Inferior parietal cortex (tissue), 1 donor: ENCODE data around the gene VPS39.

Source experiments
- DNase-seq: peaks from one replicate; pipeline ENCODE4 v3.0.0-alpha.2; 2016; ENCODE audit errors: extremely low spot score

Gene VPS39

GRCh38 chr15:42131826-42132806 is 76.0 kb downstream of the VPS39 start:
- DNase-seq: no peak

DNA sequence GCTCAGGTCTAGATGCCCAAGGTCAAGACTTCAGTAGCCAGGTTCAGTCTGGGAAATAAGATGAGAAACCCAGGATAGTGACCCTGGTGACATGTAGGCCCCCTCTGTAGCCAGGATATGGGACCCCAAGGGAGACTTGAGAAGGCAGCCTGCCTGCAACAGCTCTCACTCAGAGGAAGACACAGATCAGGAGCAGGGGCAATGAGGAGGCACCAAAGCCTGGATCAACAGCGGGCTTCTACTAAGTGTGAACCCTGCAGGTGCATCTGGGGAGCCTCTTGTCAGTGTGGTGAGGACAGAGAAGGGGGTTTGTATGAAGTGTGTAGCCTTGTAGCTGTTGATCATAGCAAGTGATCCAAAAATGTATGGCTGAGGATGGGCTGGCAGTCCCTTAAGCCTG is 77.1 kb downstream of the VPS39 start:
- DNase-seq: no peak

DNA sequence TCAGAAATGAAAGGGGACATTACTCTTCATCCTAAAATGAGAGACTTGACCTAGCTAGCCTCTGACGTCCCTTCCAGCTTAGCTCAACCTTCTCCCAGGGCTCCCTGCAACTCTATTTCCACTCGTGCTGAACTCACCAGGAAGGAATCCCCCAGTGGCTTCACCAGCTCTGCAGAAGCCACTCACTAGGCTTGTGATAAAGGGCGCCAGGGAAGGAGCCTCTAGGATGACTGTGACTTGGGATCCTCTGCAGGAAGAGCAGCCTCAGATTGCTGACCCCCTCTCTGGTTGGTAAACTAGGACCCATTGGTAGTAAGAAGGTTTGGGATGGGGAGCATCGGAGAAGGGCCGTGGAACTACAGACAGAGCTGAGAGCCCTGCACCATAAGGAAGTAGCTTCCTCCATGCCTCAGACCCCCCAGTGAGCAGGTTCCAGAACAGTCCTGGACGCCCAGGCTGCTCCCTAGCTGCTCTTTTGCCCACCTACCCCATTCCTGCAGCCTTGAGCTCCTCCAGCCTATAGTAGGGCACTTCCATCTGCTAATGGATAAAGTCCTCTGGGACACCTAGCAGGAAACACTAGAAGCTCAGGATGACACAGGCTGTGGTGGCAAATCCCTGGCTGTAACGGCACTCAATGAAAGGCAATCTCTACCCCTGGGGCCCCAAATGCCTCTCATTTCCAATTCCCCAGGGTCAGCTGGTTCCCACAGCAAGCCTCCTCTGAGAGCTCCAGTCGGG is 77.7 kb downstream of the VPS39 start:
- no peak for DNase-seq

- no peak for DNase-seq
Measured at GRCh38 chr15:42129364-42129763, 78.7 kb downstream of the VPS39 start.

DNA sequence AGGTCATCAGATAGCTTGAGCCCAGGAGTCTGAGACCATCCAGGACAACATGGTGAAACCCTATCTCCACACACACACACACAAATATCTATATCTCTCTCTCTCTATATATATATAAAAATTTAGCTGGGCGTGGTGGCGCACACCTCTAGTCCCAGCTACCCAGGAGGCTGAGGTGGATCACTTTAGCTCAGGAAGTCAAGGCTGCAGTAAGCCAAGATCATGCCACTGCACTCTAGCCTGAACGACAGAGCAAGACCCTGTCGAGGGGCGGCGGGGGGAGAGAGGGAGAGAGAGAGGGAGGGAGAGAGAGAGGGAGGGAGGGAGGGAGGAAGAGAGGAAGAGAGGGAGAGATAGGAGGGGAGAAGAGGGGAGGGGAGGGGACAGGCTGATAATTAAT is 79.6 kb downstream of the VPS39 start:
- no peak for DNase-seq

GRCh38 chr15:42123546-42123945 is 84.6 kb downstream of the VPS39 start:
- DNase-seq: no peak

- no peak for DNase-seq
Measured at GRCh38 chr15:42121682-42122081, 86.4 kb downstream of the VPS39 start.

- DNase-seq: no peak
Measured at GRCh38 chr15:42121021-42121420, 87.1 kb downstream of the VPS39 start.

DNA sequence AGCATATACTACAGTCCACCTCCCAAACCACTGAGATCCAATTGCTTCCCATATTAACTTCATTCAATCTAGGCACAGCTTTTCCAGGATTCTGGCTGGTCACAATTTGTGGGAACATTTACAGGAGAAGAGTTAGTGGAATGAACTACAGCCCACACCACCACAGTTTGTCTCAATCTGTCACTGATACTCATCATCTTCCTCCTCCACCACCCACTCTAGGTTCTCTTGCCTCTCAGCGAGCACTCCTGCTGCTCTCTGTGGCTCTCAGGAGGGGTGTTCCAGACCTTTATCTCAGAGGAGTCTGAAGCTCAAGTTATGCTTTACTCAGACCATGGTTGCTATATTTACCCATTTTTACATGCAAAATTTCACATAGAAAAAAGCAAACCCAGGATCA is 87.8 kb downstream of the VPS39 start:
- peak; percentile 3 for DNase-seq

- DNase-seq: no peak
Measured at GRCh38 chr15:42119446-42119760, 88.7 kb downstream of the VPS39 start.

GRCh38 chr15:42118650-42119445 is 89.3 kb downstream of the VPS39 start:
- DNase-seq: peak; percentile 13

- DNase-seq: no peak
Measured at GRCh38 chr15:42111924-42112323, 96.2 kb downstream of the VPS39 start.

DNA sequence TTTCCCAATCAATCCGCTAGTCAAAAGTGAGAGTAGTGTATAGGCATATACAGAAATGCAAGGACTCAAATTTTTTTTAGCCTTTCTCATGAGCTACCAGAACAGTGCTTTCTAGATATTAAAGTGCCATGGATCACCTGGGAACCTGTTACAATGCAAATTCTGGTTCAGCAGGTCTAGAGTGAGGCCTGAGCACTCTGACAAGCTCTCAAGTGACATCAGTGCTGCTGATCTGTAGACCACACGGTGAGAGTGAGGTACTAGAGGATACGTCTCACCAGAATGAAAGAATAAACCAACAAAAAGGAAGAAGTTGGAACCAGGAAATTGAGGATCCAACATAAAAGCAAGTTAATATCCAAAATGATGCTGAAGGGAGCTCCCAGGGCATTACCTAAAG is 97.7 kb downstream of the VPS39 start:
- no peak for DNase-seq

DNA sequence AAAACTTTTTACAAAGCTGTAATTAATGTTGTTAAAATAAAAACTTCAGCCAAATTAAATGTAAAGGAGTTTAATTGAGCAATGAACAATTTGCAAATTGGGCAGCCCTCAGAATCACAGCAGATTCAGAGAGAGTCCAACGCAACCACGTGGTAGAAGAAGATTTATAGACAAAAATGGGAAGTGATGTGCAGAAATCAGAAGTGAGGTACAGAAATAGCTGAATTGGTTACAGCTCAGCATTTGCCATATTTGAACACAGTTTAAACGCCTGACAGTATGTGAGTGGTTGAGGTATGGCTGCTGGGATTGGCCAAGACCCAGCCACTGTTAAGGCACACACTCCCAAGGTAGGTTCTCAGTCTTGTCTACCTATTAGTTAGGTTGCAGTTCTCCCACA is 99.3 kb downstream of the VPS39 start:
- DNase-seq: no peak
